ENCODE measurements around the gene KCTD8. TPM values are rescaled to one million over a fixed set of nuclear protein-coding genes. Genes with fewer than 3 reads are reported as not detected.

KCTD8 gene
- total and polyA plus RNA-seq, 11 donors: 0.15 to 2.9 (median 0.17) TPM; not detected in 8

DNA sequence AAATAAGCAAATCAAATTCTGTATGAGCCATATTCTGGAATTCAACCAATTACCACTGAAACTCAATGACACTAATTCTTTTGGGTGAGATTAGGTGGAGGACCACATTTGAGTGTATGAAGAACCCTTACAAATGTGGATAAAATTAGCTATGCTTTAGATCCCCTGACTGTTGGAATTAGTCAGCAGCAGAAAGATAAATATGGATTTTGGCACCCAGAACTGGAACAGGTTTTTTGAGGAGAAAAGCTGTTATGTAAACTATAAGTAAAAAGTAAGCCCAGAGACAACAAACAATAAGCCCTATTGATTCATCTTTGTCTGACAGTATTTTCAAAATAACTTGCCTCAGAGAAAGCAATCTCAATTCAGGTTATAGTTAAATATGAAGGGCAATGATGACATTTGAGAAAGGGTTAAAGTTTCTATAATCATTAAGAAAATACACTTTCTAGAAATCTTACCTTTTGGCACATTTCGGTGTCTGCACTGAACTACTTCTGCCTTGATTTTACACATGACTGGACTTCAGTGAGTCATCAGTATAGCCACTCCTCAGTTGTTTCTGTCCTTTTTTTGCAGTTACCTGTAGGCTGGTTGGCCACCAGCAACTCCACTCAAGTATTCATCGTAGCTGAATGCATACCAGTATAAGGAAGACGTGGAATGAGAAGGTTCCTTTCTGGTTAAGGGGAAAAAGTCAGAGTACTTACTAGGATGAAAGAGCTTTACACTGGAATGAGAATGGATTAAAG, 80.0 kb downstream of the KCTD8 start:
- H3K27ac ChIP-seq: no peak overlapping the region
- DNase-seq: no peak
- no peaks in the 10 kb centered on the region for H3K9me3 ChIP-seq
- 74 to 87% (median 80%) methylated on average over 3 of the region's 3 CpGs for WGBS, 4 donors
- H3K4me3 ChIP-seq: no peak overlapping the region
- intact Hi-C loops (cut with DNase I): no loop called here
- H3K36me3 ChIP-seq: no peaks in the 10 kb centered on the region
- H3K27me3 ChIP-seq: no peaks in the 10 kb centered on the region
- TF ChIP-seq, protein P1, sequence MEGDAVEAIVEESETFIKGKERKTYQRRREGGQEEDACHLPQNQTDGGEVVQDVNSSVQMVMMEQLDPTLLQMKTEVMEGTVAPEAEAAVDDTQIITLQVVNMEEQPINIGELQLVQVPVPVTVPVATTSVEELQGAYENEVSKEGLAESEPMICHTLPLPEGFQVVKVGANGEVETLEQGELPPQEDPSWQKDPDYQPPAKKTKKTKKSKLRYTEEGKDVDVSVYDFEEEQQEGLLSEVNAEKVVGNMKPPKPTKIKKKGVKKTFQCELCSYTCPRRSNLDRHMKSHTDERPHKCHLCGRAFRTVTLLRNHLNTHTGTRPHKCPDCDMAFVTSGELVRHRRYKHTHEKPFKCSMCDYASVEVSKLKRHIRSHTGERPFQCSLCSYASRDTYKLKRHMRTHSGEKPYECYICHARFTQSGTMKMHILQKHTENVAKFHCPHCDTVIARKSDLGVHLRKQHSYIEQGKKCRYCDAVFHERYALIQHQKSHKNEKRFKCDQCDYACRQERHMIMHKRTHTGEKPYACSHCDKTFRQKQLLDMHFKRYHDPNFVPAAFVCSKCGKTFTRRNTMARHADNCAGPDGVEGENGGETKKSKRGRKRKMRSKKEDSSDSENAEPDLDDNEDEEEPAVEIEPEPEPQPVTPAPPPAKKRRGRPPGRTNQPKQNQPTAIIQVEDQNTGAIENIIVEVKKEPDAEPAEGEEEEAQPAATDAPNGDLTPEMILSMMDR (IDR thresholded peaks at IDR 0.05): no peak
- TF ChIP-seq POLR2A (IDR thresholded peaks at IDR 0.05): no peak
- no peaks in the 10 kb centered on the region for H3K4me1 ChIP-seq
- ATAC-seq: no peak

DNA sequence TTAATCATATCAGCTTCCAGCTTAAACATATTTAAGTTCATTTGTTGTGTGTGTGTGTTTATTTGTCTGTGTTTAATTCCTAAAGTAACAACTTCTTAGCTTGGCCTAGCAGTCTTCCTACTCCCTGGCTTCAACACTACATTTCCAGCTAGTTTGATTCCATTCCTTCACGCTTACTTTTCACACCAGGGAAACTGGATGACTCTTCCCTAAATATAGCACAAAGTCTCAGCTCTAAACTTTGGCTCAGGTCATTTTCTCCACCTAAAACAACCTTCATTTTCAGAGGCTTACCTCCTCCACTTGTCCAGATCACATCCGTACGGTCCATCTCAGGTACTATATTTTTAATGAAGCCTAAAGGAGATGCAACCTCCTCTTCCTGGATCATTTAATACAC, 94.4 kb downstream of the KCTD8 start:
- no peak for TF ChIP-seq POLR2A (IDR thresholded peaks at IDR 0.05)
- TF ChIP-seq, protein P1 (IDR thresholded peaks at IDR 0.05): no peak
- H3K27ac ChIP-seq: no peak overlapping the region
- no peaks in the 10 kb centered on the region for H3K36me3 ChIP-seq
- WGBS, 4 donors: 81 to 87% (median 84%) methylated on average over 3 of the region's 3 CpGs
- H3K4me3 ChIP-seq: no peak overlapping the region
- H3K9me3 ChIP-seq: peaks cover 0 to 4% (median 0%) of the 10 kb centered on the region in 12 donors
- DNase-seq: no peak
- H3K4me1 ChIP-seq: no peaks in the 10 kb centered on the region
- intact Hi-C loops (cut with DNase I): no loop called here
- no peak for ATAC-seq
- H3K27me3 ChIP-seq: no peaks in the 10 kb centered on the region

DNA sequence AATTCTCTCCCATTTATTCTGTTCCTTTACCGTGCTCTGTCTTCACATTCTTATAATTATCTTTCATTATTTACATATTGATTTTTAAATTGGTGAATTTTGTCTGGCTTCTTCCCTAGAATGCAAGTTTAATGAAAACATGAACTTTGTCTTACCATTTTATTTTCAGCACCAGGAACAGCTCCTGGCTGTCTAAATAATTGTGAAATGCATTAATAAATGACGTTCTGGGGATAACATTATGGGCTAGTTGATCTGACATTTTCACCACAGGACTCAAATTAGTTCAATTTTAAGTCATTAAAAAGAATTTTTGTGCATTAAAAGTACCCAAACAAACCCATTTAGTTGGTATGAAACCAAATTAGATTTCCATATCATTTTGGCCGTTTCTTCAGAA, 97.5 kb downstream of the KCTD8 start:
- Histone ChIP-seq H3K9me3 (no peaks in the 10 kb centered on the region), H3K27me3 (no peaks in the 10 kb centered on the region), H3K27ac (no peak overlapping the region), H3K4me1 (no peaks in the 10 kb centered on the region), H3K4me3 (no peak overlapping the region), H3K36me3 (no peaks in the 10 kb centered on the region)
- intact Hi-C loops (cut with DNase I): no loop called here
- 62 to 72% (median 69%) methylated on average over 3 of the region's 3 CpGs for WGBS, 4 donors
- no peak for ATAC-seq
- TF ChIP-seq POLR2A (IDR thresholded peaks at IDR 0.05): no peak
- TF ChIP-seq, protein P1 (IDR thresholded peaks at IDR 0.05): no peak
- DNase-seq: no peak

DNA sequence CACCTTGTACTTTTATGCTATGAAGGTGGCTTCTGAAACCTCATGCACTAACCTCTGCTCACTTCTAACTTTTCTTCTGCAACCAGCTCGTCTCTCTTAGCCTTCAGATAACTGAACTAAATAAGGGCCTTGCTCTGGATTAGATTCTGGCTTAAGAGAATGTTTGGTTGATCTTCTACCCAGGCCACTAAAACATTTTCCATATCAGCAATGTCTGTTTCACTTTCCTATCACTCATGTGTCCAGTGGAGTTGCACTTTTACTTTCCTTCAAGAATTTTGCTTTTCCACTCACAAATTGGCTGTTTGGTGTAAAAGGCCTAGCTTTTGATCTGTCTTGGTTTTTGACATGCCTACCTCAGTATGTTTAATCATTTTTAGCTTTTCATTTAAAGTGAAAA, 105.8 kb downstream of the KCTD8 start:
- no peak for TF ChIP-seq POLR2A (IDR thresholded peaks at IDR 0.05)
- TF ChIP-seq, protein P1 (IDR thresholded peaks at IDR 0.05): no peak
- no peaks in the 10 kb centered on the region for H3K36me3 ChIP-seq
- intact Hi-C loops (cut with DNase I): no loop called here
- H3K27ac ChIP-seq: no peak overlapping the region
- no peak for DNase-seq
- ATAC-seq: no peak
- H3K27me3 ChIP-seq: no peaks in the 10 kb centered on the region
- WGBS, 4 donors: 11 to 18% (median 13%) methylated on average over 1 of the region's 1 CpG
- no peaks in the 10 kb centered on the region for H3K4me1 ChIP-seq
- no peak overlapping the region for H3K4me3 ChIP-seq
- H3K9me3 ChIP-seq: no peaks in the 10 kb centered on the region
